GM18498 (cell line): ENCODE data around the gene RDM1.
"Not testable (repeated sequence)": the region's sequence is repeated elsewhere in the genome, so short reads cannot be mapped to it uniquely, and the experiment has no call there.

Experiments used
- ATAC-seq: cut with Tn5 transposase; IDR thresholded peaks from one replicate; pipeline ENCODE4 v1.9.1; 2021; ENCODE audit warnings: mild to moderate bottlenecking, moderate library complexity; ENCODE audit not compliant: unreplicated experiment

Gene RDM1, protein sequence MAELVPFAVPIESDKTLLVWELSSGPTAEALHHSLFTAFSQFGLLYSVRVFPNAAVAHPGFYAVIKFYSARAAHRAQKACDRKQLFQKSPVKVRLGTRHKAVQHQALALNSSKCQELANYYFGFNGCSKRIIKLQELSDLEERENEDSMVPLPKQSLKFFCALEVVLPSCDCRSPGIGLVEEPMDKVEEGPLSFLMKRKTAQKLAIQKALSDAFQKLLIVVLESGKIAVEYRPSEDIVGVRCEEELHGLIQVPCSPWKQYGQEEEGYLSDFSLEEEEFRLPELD

DNA sequence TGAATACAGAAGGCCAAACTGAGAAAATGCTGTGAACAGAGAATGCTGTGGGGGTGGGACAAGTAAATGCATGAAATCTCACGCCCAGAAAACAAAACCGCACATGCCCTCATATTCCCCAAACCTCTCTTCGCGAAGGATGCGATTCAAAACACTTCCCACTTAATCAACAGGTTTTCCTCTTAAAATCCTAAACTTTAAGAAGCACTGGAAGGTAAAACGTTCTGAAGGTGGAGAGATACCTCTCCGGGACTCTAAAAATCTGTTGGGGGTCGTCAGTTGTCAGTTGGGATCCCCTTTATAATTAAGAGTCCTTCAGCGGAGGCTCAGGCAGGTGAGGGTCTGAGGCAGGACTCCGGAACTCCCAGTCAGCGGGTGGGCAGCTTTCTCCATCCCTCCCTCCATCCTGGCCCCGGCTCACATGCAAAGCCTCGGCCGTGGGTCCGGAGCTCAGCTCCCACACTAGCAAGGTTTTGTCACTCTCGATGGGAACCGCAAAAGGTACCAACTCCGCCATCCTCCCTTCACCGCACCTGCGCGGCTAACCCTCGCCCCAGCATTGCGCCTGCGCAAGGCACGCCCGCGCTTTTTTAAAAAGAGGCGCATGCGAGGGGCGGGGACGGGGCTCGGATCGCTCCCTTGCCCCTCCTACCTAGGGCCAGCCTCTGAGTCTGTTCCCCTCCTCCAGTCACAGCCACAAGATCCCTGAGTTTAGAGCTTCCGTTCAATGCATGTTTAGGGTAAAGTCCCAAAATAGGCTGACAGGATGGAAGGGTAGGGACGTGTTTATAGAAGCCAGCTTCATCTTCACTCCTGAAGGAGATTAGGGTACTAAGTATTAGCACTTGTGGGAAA, at the start of gene RDM1:
Gene RDM1 (minus strand): TSS at position 563 of the 855 bp plus-strand sequence. CDS start 46 bp downstream, at position 517.
- peak; percentile 69 for ATAC-seq

DNA sequence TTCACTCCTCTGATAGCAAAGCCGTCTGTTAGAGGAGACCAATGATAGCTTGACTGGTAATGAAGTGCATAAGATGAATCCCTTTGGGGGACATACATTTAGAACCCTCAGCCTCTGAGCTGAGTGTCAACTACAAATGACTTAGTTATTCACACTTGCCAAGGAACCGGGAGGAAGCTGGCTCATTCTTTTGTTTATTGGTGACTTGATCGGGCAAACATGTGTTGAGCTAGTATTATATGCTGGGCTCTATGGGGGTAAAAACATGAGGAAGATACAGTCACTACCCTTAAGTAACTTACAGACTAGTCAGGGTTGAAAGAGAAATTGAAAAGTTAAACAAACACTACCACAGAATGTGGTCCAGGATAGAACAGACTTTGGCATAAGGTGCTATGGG, 47.8 kb upstream of the RDM1 start:
- no peak for ATAC-seq

DNA sequence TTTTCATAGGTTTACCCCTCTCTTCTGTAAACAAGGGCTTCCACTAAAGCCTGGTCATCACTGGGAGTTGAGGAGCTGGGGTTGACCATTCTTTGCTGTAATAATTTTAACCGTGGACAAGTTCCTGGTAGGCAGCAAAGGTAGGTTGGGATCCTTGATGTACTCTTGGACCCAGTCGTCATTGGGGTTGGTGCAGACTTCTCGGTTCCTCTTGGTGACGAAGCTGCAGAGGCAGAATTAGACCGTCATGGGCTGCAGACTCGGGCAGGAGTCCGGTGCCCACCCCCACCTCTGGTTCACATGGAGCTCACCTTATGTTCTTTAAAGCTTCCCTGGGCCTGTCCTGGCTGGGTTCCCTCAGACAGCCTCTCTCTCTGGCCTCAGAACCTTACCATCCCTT, 46.9 kb upstream of the RDM1 start:
- no peak for ATAC-seq

- no peak for ATAC-seq
Measured at GRCh38 chr17:35973333-35974260, 43.0 kb upstream of the RDM1 start.

GRCh38 chr17:35972945-35973332, 42.4 kb upstream of the RDM1 start:
- no peak for ATAC-seq

GRCh38 chr17:35972535-35972934, 42.0 kb upstream of the RDM1 start:
- ATAC-seq = no peak

GRCh38 chr17:35972066-35972465, 41.5 kb upstream of the RDM1 start:
- no peak for ATAC-seq

GRCh38 chr17:35969558-35970380, 39.2 kb upstream of the RDM1 start:
- no peak for ATAC-seq

GRCh38 chr17:35968520-35969054, 38.0 kb upstream of the RDM1 start:
- ATAC-seq = no peak

GRCh38 chr17:35965272-35965671, 34.7 kb upstream of the RDM1 start:
- no peak for ATAC-seq

- no peak for ATAC-seq
Measured at GRCh38 chr17:35963663-35964062, 33.1 kb upstream of the RDM1 start.

DNA sequence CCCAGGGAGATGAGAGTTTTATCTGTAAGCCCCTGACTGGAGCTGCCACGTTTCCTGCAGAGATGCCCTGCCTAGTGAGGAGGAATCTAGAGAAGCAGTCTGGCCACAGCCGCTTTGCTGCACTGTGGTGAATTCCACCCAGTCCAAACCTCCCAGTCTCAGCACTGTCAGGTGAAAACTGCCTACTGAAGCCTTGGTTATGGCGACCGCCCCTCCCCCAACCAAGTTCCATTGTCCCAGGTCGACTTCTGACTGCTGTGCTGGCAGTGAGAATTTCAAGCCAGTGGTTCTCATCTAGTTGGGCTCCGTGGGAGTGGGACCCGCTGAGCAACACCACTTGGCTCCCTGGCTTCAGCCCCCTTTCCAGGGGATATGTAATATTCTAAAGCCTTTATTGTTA, 23.1 kb upstream of the RDM1 start:
- ATAC-seq = no peak

DNA sequence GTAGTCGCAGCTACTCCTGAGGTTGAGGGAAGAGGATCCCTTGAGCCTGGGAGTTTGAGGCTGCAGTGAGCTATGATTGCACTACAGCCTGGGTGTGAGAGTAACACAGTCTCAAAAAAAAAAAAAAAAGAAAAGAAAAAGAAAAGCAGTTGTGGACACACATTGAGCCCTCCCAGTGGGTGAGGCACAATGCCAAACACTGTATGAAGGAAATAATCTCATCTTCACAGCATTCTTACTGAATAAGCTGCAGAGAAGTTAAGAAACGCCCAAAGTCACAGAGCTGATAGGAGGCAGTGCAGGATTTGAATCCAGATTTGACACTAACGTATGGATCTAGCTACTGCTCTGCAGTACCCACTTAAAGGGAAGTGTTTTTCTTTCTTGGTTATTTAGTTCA, 18.8 kb upstream of the RDM1 start:
- no peak for ATAC-seq

GRCh38 chr17:35948092-35948491, 17.5 kb upstream of the RDM1 start:
- ATAC-seq = no peak

DNA sequence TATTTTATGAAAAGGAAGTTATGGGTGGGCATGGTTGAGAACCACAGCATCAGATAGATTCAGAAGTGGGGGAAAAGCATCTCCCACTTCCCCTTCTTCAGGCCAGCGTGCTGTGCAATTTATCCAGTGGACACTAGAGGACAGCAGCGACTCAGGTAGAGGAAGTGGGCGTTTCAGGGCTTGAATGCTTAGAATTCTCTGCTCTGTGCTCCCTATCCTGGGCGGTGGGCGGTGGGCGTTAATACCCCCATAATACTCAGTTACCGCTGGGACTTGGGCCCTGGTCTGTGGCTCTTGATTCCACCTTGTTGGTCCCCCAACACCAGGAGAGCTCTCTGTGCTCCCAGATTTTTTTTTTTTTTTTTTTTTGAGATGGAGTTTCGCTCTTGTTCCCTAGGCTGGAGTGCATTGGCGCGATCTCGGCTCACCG, 16.6 kb upstream of the RDM1 start:
- ATAC-seq = peak; percentile 46

DNA sequence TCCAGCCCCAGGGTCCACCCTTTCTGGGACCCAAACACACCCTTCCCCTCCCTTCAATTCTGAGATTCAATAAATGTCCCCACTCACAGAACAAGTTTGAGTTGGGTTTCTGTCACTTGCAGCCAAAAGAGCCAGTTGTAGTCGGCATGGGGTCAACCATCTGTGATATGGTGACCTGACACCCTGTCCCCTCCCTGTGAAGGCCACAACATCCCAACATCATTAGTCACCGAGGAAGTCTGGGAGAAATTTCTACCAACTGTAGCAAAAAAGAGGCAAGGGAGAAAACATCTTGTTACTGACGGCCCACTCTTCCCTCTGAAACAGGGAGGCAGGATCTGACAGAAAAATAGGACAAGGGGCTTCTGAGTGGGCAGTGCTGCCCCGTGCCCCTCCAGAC, 13.6 kb upstream of the RDM1 start:
- ATAC-seq = no peak

- no peak for ATAC-seq
Measured at GRCh38 chr17:35943537-35943936, 13.0 kb upstream of the RDM1 start, which contains the start of gene LYZL6. Gene LYZL6 (minus strand): TSS chr17:35943713. CDS start chr17:35939356, 4,357 bp downstream.

DNA sequence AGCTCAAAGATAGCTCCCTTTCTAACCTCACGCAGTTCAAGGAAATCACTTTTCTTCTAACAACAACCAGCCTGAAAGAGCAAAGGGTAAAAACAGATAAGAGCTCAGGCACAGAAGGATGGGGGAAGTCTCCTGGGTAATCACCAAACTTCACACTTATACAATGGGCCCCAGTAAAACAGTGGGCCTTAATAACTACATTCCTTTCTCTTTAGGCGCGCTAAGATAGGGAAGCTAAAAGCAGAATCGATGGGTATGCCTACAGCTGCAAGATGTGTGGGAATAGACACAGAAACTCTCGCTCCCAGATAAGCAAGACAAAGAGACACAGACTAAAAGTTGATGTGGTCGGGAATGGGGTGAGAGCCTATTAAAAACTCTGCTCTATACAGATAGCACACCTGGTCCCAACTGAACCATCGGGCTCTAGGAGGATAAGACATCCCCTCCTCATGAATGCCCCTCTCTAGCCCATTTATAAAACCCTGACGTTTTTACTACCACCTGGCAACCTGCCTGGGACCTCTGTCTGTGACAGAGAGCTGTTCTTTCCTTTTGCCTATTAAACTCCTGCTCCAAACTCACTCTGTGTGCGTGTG, 12.1 kb upstream of the RDM1 start:
- no peak for ATAC-seq

- ATAC-seq = not testable (repeated sequence)
Measured at GRCh38 chr17:35938492-35938891, 7.9 kb upstream of the RDM1 start.
